ENCODE data around the gene LPP. TPM values are rescaled to one million over a fixed set of nuclear protein-coding genes. Genes with fewer than 3 reads are reported as not detected.

The LPP gene
- total RNA-seq, 1 donor from 2014 or later: 97.4 TPM

DNA sequence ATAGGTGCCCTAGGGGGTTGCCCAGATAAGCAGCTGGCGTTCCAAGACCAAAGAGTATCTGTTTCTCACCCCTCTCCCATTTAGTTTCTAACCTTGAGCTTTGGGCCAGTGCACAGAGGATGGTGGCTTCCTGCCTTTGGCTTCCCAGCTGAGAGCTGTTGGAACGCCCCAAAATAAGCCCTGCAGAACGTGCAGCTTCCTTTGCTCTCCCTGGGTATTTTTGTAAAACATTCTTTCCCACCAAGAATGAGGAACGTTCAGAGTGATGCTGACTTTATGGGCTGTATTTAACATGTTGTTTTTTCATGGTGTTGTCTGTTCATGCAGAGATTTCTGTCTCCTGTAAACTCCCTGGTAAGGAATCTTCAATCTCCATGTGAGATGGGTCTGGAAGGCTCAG, 63.8 kb downstream of the LPP start:
- Histone ChIP-seq H3K4me3 (no peak overlapping the region), H3K27me3 (ENCODE audit: low read depth) (no peaks in the 10 kb centered on the region), H3K36me3 (no peaks in the 10 kb centered on the region), H3K27ac (replicated peaks) (peak overlapping the region; percentile 81), H3K4me1 (peaks cover 92% of the 10 kb centered on the region), H3K9me3 (replicated peaks) (no peaks in the 10 kb centered on the region)
- DNase-seq: no peak
- intact Hi-C loops (cut with micrococcal nuclease): no loop called here
- TF ChIP-seq CTCF (IDR thresholded peaks at IDR 0.05; ENCODE audit: borderline replicate concordance): no peak

GRCh38 chr3:188218603-188219002, 64.6 kb downstream of the LPP start:
- no peak overlapping the region for H3K4me3 ChIP-seq
- no peaks in the 10 kb centered on the region for H3K36me3 ChIP-seq
- H3K9me3 ChIP-seq (replicated peaks): no peaks in the 10 kb centered on the region
- intact Hi-C loops (cut with micrococcal nuclease): no loop called here
- no peak for DNase-seq
- no peak for TF ChIP-seq CTCF (IDR thresholded peaks at IDR 0.05; ENCODE audit: borderline replicate concordance)
- peak overlapping the region; percentile 81 for H3K27ac ChIP-seq (replicated peaks)
- H3K27me3 ChIP-seq (ENCODE audit: low read depth): no peaks in the 10 kb centered on the region
- peaks cover 96% of the 10 kb centered on the region for H3K4me1 ChIP-seq

DNA sequence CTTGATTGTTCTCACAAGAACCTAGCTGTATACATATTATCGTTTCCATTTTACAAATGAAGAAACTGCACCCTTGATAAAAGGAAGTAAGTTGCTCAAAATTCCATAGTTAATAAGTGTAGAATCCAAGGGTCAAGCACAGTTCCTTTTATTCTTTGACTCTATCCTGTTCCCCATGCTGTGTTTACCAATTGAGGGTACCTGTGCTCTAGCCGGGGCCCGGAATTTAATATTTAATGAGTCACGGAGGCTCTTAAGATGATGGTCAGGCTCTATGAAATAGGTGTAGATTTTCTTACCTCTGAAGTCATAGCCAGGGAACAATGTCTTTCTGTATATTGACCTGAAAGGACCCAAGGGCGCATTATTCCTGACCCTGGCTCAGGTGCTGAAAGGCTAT, 65.2 kb downstream of the LPP start:
- H3K4me1 ChIP-seq: peaks cover 99% of the 10 kb centered on the region
- H3K27me3 ChIP-seq (ENCODE audit: low read depth): no peaks in the 10 kb centered on the region

DNA sequence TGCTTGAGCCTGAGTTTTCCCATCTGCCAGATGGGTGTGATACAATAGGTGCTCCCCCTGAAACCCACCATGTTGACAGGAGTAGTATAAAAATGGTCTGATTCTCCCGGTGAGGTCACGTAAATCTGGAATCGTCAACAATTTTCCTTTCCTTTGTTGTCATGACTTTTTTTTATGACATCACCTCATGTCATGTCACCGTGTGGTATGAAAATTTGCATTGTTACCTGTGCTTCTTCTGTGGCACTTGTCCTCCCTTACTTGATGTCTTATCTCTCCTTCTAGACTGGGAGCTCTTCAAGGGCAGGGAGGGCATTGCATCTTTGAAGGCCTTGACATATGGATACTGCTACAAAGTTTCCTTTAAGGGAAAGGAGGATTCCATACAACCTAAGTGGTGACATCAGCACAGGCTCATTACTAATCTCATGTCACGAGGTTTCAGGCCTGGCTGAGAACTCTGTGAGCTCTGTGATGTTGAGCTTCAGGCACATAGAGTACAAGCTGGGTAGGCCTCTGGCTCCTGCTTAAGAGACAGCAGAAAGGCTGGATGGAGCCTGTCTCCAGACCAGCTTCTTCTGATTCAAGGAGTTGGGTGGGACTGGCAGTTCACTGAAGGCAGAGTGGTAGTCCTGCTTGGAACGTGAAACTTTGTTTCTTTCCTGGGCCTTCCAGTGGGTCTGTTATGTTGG, 66.3 kb downstream of the LPP start:
- Histone ChIP-seq H3K27me3 (ENCODE audit: low read depth) (no peaks in the 10 kb centered on the region), H3K27ac (replicated peaks) (peak overlapping the region; percentile 81), H3K36me3 (no peaks in the 10 kb centered on the region), H3K9me3 (replicated peaks) (no peaks in the 10 kb centered on the region), H3K4me1 (peaks cover 95% of the 10 kb centered on the region), H3K4me3 (no peak overlapping the region)
- no peak for TF ChIP-seq CTCF (IDR thresholded peaks at IDR 0.05; ENCODE audit: borderline replicate concordance)
- no peak for DNase-seq
- intact Hi-C loops (cut with micrococcal nuclease): no loop called here

More for the DNA sequence above, 65.2 kb downstream of the LPP start:
- TF ChIP-seq CTCF (IDR thresholded peaks at IDR 0.05; ENCODE audit: borderline replicate concordance): no peak
- intact Hi-C loops (cut with micrococcal nuclease): no loop called here
- Histone ChIP-seq H3K36me3 (no peaks in the 10 kb centered on the region), H3K9me3 (replicated peaks) (no peaks in the 10 kb centered on the region), H3K27ac (replicated peaks) (peak overlapping the region; percentile 81), H3K4me3 (no peak overlapping the region)
- no peak for DNase-seq

DNA sequence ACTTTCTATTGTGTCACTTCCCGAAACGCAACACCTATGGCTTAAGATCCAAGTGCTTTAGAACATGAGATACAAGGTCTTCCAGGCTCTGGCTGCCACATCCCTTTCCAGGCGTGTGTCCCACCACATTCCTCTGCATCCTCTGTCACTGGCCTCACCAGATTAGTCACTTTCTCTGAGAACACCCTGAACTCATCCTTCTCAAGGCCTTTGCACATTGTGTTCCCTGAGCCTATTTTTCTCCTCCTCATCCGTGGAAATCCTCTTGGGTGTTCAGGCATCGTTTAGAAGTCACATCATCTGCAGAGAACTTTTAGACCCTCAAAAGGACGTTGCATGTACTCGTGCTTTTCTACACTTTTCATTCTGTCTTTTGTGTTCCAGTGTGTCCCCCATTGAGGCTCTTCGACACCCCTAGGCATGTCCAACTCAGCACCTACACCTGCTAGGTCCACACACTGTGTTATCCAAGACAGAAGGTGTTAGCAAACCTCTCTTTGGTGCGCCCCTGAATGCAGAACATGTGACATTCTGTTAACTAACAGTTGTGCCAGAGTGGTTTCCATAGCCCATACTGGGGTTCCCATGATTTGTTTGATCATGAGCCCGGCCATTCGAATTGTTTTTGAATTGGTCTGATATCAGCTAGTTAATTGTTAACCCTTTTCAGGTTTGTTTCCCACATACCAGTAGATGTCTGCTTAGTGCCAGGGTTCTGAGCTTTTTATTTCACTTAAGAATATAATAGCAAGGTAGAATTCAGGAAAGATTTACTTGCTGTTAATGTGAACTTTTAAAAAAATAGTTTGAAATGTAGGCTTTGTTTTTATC, 67.2 kb downstream of the LPP start:
- no peaks in the 10 kb centered on the region for H3K27me3 ChIP-seq (ENCODE audit: low read depth)
- no peaks in the 10 kb centered on the region for H3K9me3 ChIP-seq (replicated peaks)
- H3K27ac ChIP-seq (replicated peaks): peak overlapping the region; percentile 81
- DNase-seq: no peak
- no peak for TF ChIP-seq CTCF (IDR thresholded peaks at IDR 0.05; ENCODE audit: borderline replicate concordance)
- H3K4me1 ChIP-seq: peaks cover 87% of the 10 kb centered on the region
- no peaks in the 10 kb centered on the region for H3K36me3 ChIP-seq
- H3K4me3 ChIP-seq: no peak overlapping the region
- intact Hi-C loops (cut with micrococcal nuclease): no loop called here
